Liver (tissue), 3 donors: ENCODE results near the gene ANTXR2.

Experiments
- GABPA ChIP-seq, 2 donors: IDR thresholded peaks in 1 of 2; conservative IDR thresholded peaks in 1 of 2; 2 replicates each; pipeline ENCODE4 v1.6.1; 2016; ENCODE audit warnings: antibody characterized with exemption in 2 of 2, mild to moderate bottlenecking in 1 of 2, moderate library complexity in 1 of 2
- HNF4G ChIP-seq: IDR thresholded peaks from 2 replicates; pipeline ENCODE4 v1.6.1; 2016; ENCODE audit warnings: antibody characterized with exemption
- JUND ChIP-seq, 2 donors: IDR thresholded peaks; 2 replicates each; pipeline ENCODE4 v1.6.1; 2016; ENCODE audit warnings: antibody characterized with exemption in 2 of 2
- RAD21 ChIP-seq, 2 donors: IDR thresholded peaks; 2 replicates each; pipeline ENCODE4 v1.6.1; 2016; ENCODE audit warnings: antibody characterized with exemption in 2 of 2, mild to moderate bottlenecking in 2 of 2
- SP1 ChIP-seq: IDR thresholded peaks from 2 replicates; pipeline ENCODE4 v1.6.1; 2018; ENCODE audit warnings: antibody characterized with exemption, mild to moderate bottlenecking
- TAF1 ChIP-seq: conservative IDR thresholded peaks from 2 replicates; pipeline ENCODE4 v1.6.1; 2016; ENCODE audit warnings: antibody characterized with exemption, mild to moderate bottlenecking
- YY1 ChIP-seq: IDR thresholded peaks from 2 replicates; pipeline ENCODE4 v1.6.1; 2016; ENCODE audit warnings: antibody characterized with exemption, mild to moderate bottlenecking
- TF ChIP-seq, protein P1 (sequence below): fragments of 150-350 bp; IDR thresholded peaks from 2 replicates; pipeline ENCODE4 v1.5.1; 2017; ENCODE audit warnings: improper control_type of control experiment, low read depth, low read length; ENCODE audit not compliant: missing input control
- TF ChIP-seq, protein P2 (sequence below): IDR thresholded peaks from 2 replicates; pipeline ENCODE4 v1.6.1; 2016; ENCODE audit warnings: antibody characterized with exemption
- TF ChIP-seq, protein P3 (sequence below): IDR thresholded peaks from 2 replicates; pipeline ENCODE4 v1.6.1; 2016; ENCODE audit warnings: antibody characterized with exemption
- TF ChIP-seq, protein P4 (sequence below): IDR thresholded peaks from 2 replicates; pipeline ENCODE4 v1.6.1; 2016; ENCODE audit warnings: antibody characterized with exemption
- TF ChIP-seq, protein P5 (sequence below): IDR thresholded peaks from 2 replicates; pipeline ENCODE4 v1.6.1; 2016; ENCODE audit warnings: antibody characterized with exemption, mild to moderate bottlenecking
- donor health status: healthy.
- donor health status: healthy.

DNA sequence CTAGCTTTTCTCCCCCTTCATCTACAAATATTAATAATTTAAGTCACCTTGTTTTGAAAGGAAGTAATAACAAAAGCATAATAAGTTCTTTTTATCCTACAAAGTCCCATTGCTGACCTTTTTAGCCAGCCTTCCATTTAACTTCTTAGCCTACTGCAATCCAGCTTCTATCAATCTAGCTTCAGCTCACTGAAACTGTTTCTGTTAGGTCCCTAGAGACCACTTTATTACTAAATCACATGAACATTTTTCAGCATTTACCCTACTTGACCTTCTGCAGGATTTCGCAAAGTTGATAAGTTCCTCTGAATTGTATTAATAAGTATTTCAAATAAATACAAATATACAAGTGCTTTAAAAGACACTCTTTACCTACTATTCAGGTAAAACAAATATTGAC is 186.5 kb downstream of the ANTXR2 start:
- no peak for TF ChIP-seq SP1
- TF ChIP-seq, protein P1, sequence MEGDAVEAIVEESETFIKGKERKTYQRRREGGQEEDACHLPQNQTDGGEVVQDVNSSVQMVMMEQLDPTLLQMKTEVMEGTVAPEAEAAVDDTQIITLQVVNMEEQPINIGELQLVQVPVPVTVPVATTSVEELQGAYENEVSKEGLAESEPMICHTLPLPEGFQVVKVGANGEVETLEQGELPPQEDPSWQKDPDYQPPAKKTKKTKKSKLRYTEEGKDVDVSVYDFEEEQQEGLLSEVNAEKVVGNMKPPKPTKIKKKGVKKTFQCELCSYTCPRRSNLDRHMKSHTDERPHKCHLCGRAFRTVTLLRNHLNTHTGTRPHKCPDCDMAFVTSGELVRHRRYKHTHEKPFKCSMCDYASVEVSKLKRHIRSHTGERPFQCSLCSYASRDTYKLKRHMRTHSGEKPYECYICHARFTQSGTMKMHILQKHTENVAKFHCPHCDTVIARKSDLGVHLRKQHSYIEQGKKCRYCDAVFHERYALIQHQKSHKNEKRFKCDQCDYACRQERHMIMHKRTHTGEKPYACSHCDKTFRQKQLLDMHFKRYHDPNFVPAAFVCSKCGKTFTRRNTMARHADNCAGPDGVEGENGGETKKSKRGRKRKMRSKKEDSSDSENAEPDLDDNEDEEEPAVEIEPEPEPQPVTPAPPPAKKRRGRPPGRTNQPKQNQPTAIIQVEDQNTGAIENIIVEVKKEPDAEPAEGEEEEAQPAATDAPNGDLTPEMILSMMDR = no peak
- TF ChIP-seq, protein P2, sequence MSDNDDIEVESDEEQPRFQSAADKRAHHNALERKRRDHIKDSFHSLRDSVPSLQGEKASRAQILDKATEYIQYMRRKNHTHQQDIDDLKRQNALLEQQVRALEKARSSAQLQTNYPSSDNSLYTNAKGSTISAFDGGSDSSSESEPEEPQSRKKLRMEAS = no peak
- TF ChIP-seq, protein P3, sequence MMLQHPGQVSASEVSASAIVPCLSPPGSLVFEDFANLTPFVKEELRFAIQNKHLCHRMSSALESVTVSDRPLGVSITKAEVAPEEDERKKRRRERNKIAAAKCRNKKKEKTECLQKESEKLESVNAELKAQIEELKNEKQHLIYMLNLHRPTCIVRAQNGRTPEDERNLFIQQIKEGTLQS = no peak
- TF ChIP-seq JUND (IDR thresholded peaks at IDR 0.05) = no peak
- no peak for TF ChIP-seq TAF1
- TF ChIP-seq, protein P4, sequence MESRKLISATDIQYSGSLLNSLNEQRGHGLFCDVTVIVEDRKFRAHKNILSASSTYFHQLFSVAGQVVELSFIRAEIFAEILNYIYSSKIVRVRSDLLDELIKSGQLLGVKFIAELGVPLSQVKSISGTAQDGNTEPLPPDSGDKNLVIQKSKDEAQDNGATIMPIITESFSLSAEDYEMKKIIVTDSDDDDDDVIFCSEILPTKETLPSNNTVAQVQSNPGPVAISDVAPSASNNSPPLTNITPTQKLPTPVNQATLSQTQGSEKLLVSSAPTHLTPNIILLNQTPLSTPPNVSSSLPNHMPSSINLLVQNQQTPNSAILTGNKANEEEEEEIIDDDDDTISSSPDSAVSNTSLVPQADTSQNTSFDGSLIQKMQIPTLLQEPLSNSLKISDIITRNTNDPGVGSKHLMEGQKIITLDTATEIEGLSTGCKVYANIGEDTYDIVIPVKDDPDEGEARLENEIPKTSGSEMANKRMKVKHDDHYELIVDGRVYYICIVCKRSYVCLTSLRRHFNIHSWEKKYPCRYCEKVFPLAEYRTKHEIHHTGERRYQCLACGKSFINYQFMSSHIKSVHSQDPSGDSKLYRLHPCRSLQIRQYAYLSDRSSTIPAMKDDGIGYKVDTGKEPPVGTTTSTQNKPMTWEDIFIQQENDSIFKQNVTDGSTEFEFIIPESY = no peak
- no peak for TF ChIP-seq RAD21 (IDR thresholded peaks at IDR 0.05)
- no peak for TF ChIP-seq YY1
- TF ChIP-seq GABPA (IDR thresholded peaks at IDR 0.05 in 1 of 2, conservative IDR thresholded peaks at IDR 0.05 in 1 of 2) = no peak
- no peak for TF ChIP-seq HNF4G
- TF ChIP-seq, protein P5, sequence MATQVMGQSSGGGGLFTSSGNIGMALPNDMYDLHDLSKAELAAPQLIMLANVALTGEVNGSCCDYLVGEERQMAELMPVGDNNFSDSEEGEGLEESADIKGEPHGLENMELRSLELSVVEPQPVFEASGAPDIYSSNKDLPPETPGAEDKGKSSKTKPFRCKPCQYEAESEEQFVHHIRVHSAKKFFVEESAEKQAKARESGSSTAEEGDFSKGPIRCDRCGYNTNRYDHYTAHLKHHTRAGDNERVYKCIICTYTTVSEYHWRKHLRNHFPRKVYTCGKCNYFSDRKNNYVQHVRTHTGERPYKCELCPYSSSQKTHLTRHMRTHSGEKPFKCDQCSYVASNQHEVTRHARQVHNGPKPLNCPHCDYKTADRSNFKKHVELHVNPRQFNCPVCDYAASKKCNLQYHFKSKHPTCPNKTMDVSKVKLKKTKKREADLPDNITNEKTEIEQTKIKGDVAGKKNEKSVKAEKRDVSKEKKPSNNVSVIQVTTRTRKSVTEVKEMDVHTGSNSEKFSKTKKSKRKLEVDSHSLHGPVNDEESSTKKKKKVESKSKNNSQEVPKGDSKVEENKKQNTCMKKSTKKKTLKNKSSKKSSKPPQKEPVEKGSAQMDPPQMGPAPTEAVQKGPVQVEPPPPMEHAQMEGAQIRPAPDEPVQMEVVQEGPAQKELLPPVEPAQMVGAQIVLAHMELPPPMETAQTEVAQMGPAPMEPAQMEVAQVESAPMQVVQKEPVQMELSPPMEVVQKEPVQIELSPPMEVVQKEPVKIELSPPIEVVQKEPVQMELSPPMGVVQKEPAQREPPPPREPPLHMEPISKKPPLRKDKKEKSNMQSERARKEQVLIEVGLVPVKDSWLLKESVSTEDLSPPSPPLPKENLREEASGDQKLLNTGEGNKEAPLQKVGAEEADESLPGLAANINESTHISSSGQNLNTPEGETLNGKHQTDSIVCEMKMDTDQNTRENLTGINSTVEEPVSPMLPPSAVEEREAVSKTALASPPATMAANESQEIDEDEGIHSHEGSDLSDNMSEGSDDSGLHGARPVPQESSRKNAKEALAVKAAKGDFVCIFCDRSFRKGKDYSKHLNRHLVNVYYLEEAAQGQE = no peak
